GM23338 (cell line): Measurements from ENCODE around the gene UBALD2. TPM values are rescaled to one million over a fixed set of nuclear protein-coding genes. Genes with fewer than 3 reads are reported as not detected.

ENCODE experiments used
- CREB1 ChIP-seq: fragments of 250-450 bp; sonication (Bioruptor Pico); IDR thresholded peaks from 2 replicates; pipeline ENCODE4 v1.5.0; 2020; ENCODE audit warnings: low read depth, mild to moderate bottlenecking, moderate library complexity
- NANOG ChIP-seq: IDR thresholded peaks from 2 replicates; pipeline ENCODE4 v1.6.1; 2016; ENCODE audit warnings: antibody characterized with exemption, borderline replicate concordance
- STAT1 ChIP-seq: IDR thresholded peaks from one replicate; pipeline ENCODE4 v1.6.1; 2016; ENCODE audit warnings: antibody characterized with exemption; ENCODE audit not compliant: unreplicated experiment
- ZNF331 ChIP-seq: fragments of 250-450 bp; sonication (Bioruptor Pico); IDR thresholded peaks from 2 replicates; pipeline ENCODE4 v1.5.0; 2020; ENCODE audit warnings: low read depth, mild to moderate bottlenecking, moderate library complexity
- ZNF462 ChIP-seq: fragments of 250-450 bp; sonication (Bioruptor Pico); IDR thresholded peaks from 2 replicates; pipeline ENCODE4 v1.5.0; 2020; ENCODE audit warnings: mild to moderate bottlenecking, moderate library complexity
- polyA plus RNA-seq: library from polyadenylated mRNA; unstranded; fragments of >200 nt; fragmentation: Nextera tagmentation; extraction: Ambion mirVana; gene quantifications from 2 replicates; pipeline ENCODE4 v1.2.1, GENCODE V29; 2016
- total RNA-seq: library from RNA; depleted of rRNA; stranded (reverse); fragments of >200 nt; shearing (Covaris generic); gene quantifications from 2 replicates; pipeline ENCODE4 v1.2.3, GENCODE V29; 2014
- TF ChIP-seq, protein P1 (sequence below): IDR thresholded peaks from one replicate; pipeline ENCODE4 v1.6.1; 2018; ENCODE audit warnings: antibody characterized with exemption; ENCODE audit not compliant: unreplicated experiment
- TF ChIP-seq, protein P2 (sequence below): IDR thresholded peaks from 2 replicates; pipeline ENCODE4 v1.6.1; 2016; ENCODE audit warnings: antibody characterized with exemption

UBALD2 gene
- total and polyA plus RNA-seq, 2 experiments from 2014 or later, result 2.2 to 3.1 TPM

GRCh38 chr17:76261421-76262215, 3.5 kb upstream of the UBALD2 start (continued):
- TF ChIP-seq ZNF462 (CRISPR knock-in tag) (no peak), ZNF331 (CRISPR knock-in tag) (no peak), NANOG (no peak), STAT1 (no peak), CREB1 (CRISPR knock-in tag) (no peak)
- TF ChIP-seq, protein P1, sequence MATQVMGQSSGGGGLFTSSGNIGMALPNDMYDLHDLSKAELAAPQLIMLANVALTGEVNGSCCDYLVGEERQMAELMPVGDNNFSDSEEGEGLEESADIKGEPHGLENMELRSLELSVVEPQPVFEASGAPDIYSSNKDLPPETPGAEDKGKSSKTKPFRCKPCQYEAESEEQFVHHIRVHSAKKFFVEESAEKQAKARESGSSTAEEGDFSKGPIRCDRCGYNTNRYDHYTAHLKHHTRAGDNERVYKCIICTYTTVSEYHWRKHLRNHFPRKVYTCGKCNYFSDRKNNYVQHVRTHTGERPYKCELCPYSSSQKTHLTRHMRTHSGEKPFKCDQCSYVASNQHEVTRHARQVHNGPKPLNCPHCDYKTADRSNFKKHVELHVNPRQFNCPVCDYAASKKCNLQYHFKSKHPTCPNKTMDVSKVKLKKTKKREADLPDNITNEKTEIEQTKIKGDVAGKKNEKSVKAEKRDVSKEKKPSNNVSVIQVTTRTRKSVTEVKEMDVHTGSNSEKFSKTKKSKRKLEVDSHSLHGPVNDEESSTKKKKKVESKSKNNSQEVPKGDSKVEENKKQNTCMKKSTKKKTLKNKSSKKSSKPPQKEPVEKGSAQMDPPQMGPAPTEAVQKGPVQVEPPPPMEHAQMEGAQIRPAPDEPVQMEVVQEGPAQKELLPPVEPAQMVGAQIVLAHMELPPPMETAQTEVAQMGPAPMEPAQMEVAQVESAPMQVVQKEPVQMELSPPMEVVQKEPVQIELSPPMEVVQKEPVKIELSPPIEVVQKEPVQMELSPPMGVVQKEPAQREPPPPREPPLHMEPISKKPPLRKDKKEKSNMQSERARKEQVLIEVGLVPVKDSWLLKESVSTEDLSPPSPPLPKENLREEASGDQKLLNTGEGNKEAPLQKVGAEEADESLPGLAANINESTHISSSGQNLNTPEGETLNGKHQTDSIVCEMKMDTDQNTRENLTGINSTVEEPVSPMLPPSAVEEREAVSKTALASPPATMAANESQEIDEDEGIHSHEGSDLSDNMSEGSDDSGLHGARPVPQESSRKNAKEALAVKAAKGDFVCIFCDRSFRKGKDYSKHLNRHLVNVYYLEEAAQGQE, result no peak
- TF ChIP-seq, protein P2, sequence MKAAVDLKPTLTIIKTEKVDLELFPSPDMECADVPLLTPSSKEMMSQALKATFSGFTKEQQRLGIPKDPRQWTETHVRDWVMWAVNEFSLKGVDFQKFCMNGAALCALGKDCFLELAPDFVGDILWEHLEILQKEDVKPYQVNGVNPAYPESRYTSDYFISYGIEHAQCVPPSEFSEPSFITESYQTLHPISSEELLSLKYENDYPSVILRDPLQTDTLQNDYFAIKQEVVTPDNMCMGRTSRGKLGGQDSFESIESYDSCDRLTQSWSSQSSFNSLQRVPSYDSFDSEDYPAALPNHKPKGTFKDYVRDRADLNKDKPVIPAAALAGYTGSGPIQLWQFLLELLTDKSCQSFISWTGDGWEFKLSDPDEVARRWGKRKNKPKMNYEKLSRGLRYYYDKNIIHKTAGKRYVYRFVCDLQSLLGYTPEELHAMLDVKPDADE, result no peak
